Endothelial cell of umbilical vein (primary cell): Measurements from ENCODE around the gene THAP4. TPM values are rescaled to one million over a fixed set of nuclear protein-coding genes. Genes with fewer than 3 reads are reported as not detected.

Source experiments
- BruUV-seq: library from RNA; stranded (reverse); fragments of 400-500 nt; replicated peaks from 2 replicates; lab custom pipeline; 2021; lab: Mats Ljungman, UMichigan
- CTCF ChIA-PET: fragments of 300-600, 350-600 bp; sonication (Branson Sonifier 250); formaldehyde crosslinking; loops from one replicate; lab custom pipeline; 2021; ENCODE audit warnings: antibody characterized with exemption, inconsistent platforms; lab: Charles Lee
- POLR2A ChIA-PET: fragments of 300-600, 350-600 bp; sonication (Branson Sonifier 250); formaldehyde crosslinking; loops from one replicate; lab custom pipeline; 2021; ENCODE audit warnings: antibody characterized with exemption, inconsistent platforms; lab: Charles Lee
- DNase-seq: peaks from one replicate; pipeline ENCODE4 v3.0.0-alpha.2; 2011; ENCODE audit warnings: low read depth, low spot score
- FAIRE-seq: peaks from 2 replicates; lab custom pipeline; 2011; peaks lifted over from hg19 to GRCh38; lab: Jason Lieb, UNC
- H2AFZ ChIP-seq: 2 replicates; pipeline ENCODE4 v1.6.0; 2012; ENCODE audit warnings: low read depth, low read length, control low read depth, inconsistent platforms
- H3K27ac ChIP-seq: 2 replicates; pipeline ENCODE4 v1.5.1; 2011; ENCODE audit warnings: low read depth, mild to moderate bottlenecking, control low read depth, low read length, moderate library complexity; ENCODE audit not compliant: insufficient read depth
- H3K27me3 ChIP-seq, 2 experiments: 2 replicates each; pipeline versions ENCODE4 v1.6.0 to v1.6.1; 2011; ENCODE audit warnings: low read length in 2 of 2, mixed read lengths in 1 of 2; ENCODE audit not compliant: control insufficient read depth in 2 of 2, insufficient read depth in 2 of 2
- H3K36me3 ChIP-seq, 2 experiments: 2 replicates in 1 of 2; 3 replicates in 1 of 2; pipeline ENCODE4 v1.5.1; 2011; ENCODE audit warnings: low read length in 2 of 2, mild to moderate bottlenecking in 1 of 2, moderate library complexity in 1 of 2; ENCODE audit not compliant: control insufficient read depth in 2 of 2, insufficient read depth in 2 of 2; ENCODE audit errors: extremely low read depth in 1 of 2
- H3K4me1 ChIP-seq: 3 replicates; pipeline ENCODE4 v1.5.1; 2011; ENCODE audit warnings: mild to moderate bottlenecking, low read length; ENCODE audit not compliant: control insufficient read depth, insufficient read depth; ENCODE audit errors: extremely low read depth
- H3K4me2 ChIP-seq: 2 replicates; pipeline ENCODE4 v1.6.1; 2011; ENCODE audit warnings: low read length, control low read depth, mixed read lengths; ENCODE audit not compliant: insufficient read depth
- H3K4me3 ChIP-seq, 3 experiments: fragments of 200-600 bp in 1 of 3; sonication (generic), shearing (Covaris generic) in 1 of 3; replicated peaks in 1 of 3; 2 replicates each; pipeline ENCODE4 v1.5.1; 2011 to 2016; ENCODE audit warnings: control low read depth in 3 of 3, low read length in 3 of 3, mild to moderate bottlenecking in 2 of 3, inconsistent platforms in 1 of 3, low read depth in 1 of 3, moderate library complexity in 1 of 3; ENCODE audit not compliant: insufficient read depth in 1 of 3
- H3K79me2 ChIP-seq: 2 replicates; pipeline ENCODE4 v1.6.0; 2012; ENCODE audit warnings: low read length, inconsistent platforms; ENCODE audit not compliant: control insufficient read depth, insufficient read depth
- H3K9ac ChIP-seq: replicated peaks from 2 replicates; pipeline ENCODE3; 2011; ENCODE audit warnings: low read length, control low read depth; ENCODE audit not compliant: insufficient read depth; ENCODE audit errors: extremely low read depth
- H3K9me1 ChIP-seq: replicated peaks from 3 replicates; pipeline ENCODE4 v1.6.0; 2011; ENCODE audit warnings: mild to moderate bottlenecking, low read length; ENCODE audit not compliant: control insufficient read depth, insufficient read depth; ENCODE audit errors: extremely low read depth
- H3K9me3 ChIP-seq: replicated peaks from 2 replicates; pipeline ENCODE4 v1.5.1; 2012; ENCODE audit warnings: low read length, inconsistent platforms; ENCODE audit not compliant: control insufficient read depth, insufficient read depth
- H4K20me1 ChIP-seq: replicated peaks from 2 replicates; pipeline ENCODE3; 2011; ENCODE audit warnings: mild to moderate bottlenecking, low read length; ENCODE audit not compliant: control insufficient read depth, insufficient read depth; ENCODE audit errors: extremely low read depth
- EZH2 ChIP-seq: IDR thresholded peaks from 2 replicates; pipeline ENCODE4 v1.6.1; 2012; ENCODE audit warnings: borderline replicate concordance, low read depth, mild to moderate bottlenecking, moderate library complexity, low read length, inconsistent platforms; ENCODE audit not compliant: severe bottlenecking
- FOS ChIP-seq: IDR thresholded peaks from 2 replicates; pipeline ENCODE4 v1.6.1; 2011; ENCODE audit warnings: mild to moderate bottlenecking, low read length, moderate library complexity, borderline replicate concordance; ENCODE audit not compliant: insufficient read depth
- GATA2 ChIP-seq: IDR thresholded peaks from 2 replicates; pipeline ENCODE4 v1.7.0; 2011; ENCODE audit warnings: low read depth, mild to moderate bottlenecking, moderate library complexity, mixed read lengths, low read length; ENCODE audit not compliant: insufficient read length, insufficient read depth
- JUN ChIP-seq: IDR thresholded peaks from 2 replicates; pipeline ENCODE4 v1.6.1; 2011; ENCODE audit warnings: borderline replicate concordance, low read depth; ENCODE audit not compliant: insufficient read length, insufficient read depth
- MYC ChIP-seq: IDR thresholded peaks from one replicate; pipeline ENCODE4 v1.6.1; 2011; ENCODE audit warnings: mild to moderate bottlenecking, low read depth, low read length
- POLR2A ChIP-seq: IDR thresholded peaks from 2 replicates; pipeline ENCODE4 v1.6.1; 2012; ENCODE audit warnings: low read depth, mild to moderate bottlenecking, control low read depth, low read length
- POLR2AphosphoS5 ChIP-seq: IDR thresholded peaks from 2 replicates; pipeline ENCODE4 v1.6.1; 2012; ENCODE audit warnings: low read depth, mild to moderate bottlenecking, control low read depth, low read length, moderate library complexity; ENCODE audit not compliant: insufficient read depth
- dilution Hi-C: fragments of 300-500 bp; cut with MboI; formaldehyde crosslinking; loops from one replicate; pipeline ENCODE4 v1.15.0; 2019; ENCODE audit warnings: low sequenced_read_pairs; ENCODE audit not compliant: extremely low pct_ligation_motif_present
- intact Hi-C: fragments of 100-400 bp; cut with micrococcal nuclease; formaldehyde crosslinking; loops from one replicate; pipeline ENCODE4 v1.10.0; 2022
- polyA plus RNA-seq, 4 experiments: library from polyadenylated mRNA; depleted of rRNA in 3 of 4; stranded (reverse) in 3 of 4; unstranded in 1 of 4; fragments of >200 nt; gene quantifications; 2 replicates each; pipeline versions ENCODE4 v1.2.1 to v1.2.3, GENCODE V29; 2011 to 2012; ENCODE audit warnings: missing spikeins in 1 of 4
- total RNA-seq: library from RNA; stranded (reverse); gene quantifications from 2 replicates; pipeline ENCODE4 v1.2.3, GENCODE V29; 2021
- TF ChIP-seq, protein P1 (sequence below), 2 donors: IDR thresholded peaks; 1 replicate in 1 of 2; 2 replicates in 1 of 2; pipeline ENCODE4 v1.5.1; 2011; ENCODE audit warnings: low read length in 2 of 2, mild to moderate bottlenecking in 2 of 2, moderate library complexity in 2 of 2, control low read depth in 1 of 2, inconsistent platforms in 1 of 2, low read depth in 1 of 2; ENCODE audit not compliant: insufficient read depth in 1 of 2; ENCODE audit errors: extremely low read depth in 1 of 2
- TF ChIP-seq, protein P2 (sequence below): IDR thresholded peaks from 2 replicates; pipeline ENCODE4 v1.6.1; 2011; ENCODE audit not compliant: insufficient read depth, insufficient read length

THAP4 gene
- total and polyA plus RNA-seq, 2 donors (not counting 3 experiments of a cell fraction or from before 2014, with no cell fraction given): 45.4 to 47.4 TPM

DNA sequence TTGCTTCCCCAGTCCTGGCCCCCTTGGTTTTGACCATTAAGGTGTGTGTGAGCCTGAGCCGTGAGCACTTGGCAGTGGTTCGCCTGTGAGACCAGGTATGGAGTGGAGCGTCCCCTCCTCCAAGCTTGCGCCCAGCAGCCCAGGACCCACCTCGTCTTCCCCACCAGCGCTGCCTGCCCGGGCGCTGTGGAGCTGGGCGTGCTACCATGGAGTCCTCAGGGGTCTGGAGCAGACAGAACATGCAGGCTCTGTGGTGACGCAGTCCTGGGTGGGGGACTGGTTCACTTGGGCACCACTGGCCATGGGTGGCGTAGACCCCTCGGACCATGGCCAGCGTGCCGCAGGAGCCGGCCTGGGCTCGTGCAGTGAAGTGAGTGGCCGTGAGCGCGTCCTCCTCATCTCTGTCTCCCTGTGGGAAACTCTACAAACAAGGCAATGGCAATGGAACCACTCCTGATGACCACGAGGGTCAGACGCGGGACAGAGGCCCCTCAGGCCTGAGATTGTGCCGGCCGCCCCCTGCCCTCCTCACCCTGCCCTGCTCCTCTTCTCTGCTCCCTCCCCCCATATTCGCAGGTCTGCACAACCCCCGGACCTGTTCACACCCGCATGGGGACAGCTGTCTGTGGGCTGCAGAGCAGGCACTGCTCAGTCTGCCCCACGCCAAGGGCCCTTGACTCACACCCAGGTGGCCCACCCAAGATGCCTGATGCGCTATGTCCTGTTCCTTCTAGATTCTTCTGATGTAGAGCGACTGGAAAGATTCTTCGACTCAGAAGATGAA is 34.7 kb upstream of the THAP4 start:
- BruUV-seq: no TSS peak
- no peak overlapping the region for H3K4me2 ChIP-seq
- no peak overlapping the region for H3K9ac ChIP-seq
- TF ChIP-seq EZH2 (no peak), JUN (no peak), POLR2A (no peak), GATA2 (no peak), POLR2AphosphoS5 (no peak), MYC (no peak), FOS (no peak)
- TF ChIP-seq, protein P1, sequence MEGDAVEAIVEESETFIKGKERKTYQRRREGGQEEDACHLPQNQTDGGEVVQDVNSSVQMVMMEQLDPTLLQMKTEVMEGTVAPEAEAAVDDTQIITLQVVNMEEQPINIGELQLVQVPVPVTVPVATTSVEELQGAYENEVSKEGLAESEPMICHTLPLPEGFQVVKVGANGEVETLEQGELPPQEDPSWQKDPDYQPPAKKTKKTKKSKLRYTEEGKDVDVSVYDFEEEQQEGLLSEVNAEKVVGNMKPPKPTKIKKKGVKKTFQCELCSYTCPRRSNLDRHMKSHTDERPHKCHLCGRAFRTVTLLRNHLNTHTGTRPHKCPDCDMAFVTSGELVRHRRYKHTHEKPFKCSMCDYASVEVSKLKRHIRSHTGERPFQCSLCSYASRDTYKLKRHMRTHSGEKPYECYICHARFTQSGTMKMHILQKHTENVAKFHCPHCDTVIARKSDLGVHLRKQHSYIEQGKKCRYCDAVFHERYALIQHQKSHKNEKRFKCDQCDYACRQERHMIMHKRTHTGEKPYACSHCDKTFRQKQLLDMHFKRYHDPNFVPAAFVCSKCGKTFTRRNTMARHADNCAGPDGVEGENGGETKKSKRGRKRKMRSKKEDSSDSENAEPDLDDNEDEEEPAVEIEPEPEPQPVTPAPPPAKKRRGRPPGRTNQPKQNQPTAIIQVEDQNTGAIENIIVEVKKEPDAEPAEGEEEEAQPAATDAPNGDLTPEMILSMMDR (IDR thresholded peaks at IDR 0.05; ENCODE audit: extremely low read depth in 1 of 2, insufficient read depth in 1 of 2, low read depth in 1 of 2, low read length in 2 of 2): no peak
- TF ChIP-seq, protein P2, sequence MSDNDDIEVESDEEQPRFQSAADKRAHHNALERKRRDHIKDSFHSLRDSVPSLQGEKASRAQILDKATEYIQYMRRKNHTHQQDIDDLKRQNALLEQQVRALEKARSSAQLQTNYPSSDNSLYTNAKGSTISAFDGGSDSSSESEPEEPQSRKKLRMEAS: no peak
- H3K27me3 ChIP-seq: no peaks in the 10 kb centered on the region
- DNase-seq (no peak), FAIRE-seq (no peak)
- peaks cover 2 to 31% of the 10 kb centered on the region in 2 experiments for H3K36me3 ChIP-seq
- ChIA-PET POLR2A (no interaction called here), CTCF (no interaction called here)
- no peaks in the 10 kb centered on the region for H3K9me3 ChIP-seq
- dilution Hi-C loops (no loop called here), intact Hi-C loops (no loop called here)
- H2AFZ ChIP-seq: no peak overlapping the region
- no peak overlapping the region for H3K4me3 ChIP-seq
- no peak overlapping the region for H3K27ac ChIP-seq
- H3K79me2 ChIP-seq: no peaks in the 10 kb centered on the region
- H4K20me1 ChIP-seq: no peaks in the 10 kb centered on the region
- no peaks in the 10 kb centered on the region for H3K9me1 ChIP-seq
- H3K4me1 ChIP-seq: peaks cover 4% of the 10 kb centered on the region
